Memory B cell (primary cell): ENCODE results near the gene SLC45A3.

ENCODE experiments used
- ATAC-seq: fragments of 150-1000 bp; cut with Tn5 transposase; 2 replicates; pipeline ENCODE4 v1.10.0; 2021; ENCODE audit warnings: low read depth, mild to moderate bottlenecking, moderate library complexity
- DNase-seq, 2 donors: peaks; one replicate each; pipeline ENCODE4 v3.0.0; 2022; ENCODE audit warnings: low spot score in 2 of 2
- H3K27ac Mint-ChIP-seq: one replicate; pipeline ENCODE4 v1.8.0; 2022; ENCODE audit warnings: mild to moderate bottlenecking, moderate library complexity, mixed read lengths
- H3K27me3 Mint-ChIP-seq: one replicate; pipeline ENCODE4 v1.8.0; 2022; ENCODE audit warnings: mixed read lengths
- H3K36me3 Mint-ChIP-seq: one replicate; pipeline ENCODE4 v1.8.0; 2022; ENCODE audit warnings: mild to moderate bottlenecking, mixed read lengths
- H3K4me1 Mint-ChIP-seq: one replicate; pipeline ENCODE4 v1.8.0; 2022; ENCODE audit warnings: mixed read lengths
- H3K4me3 Mint-ChIP-seq: one replicate; pipeline ENCODE4 v1.8.0; 2022; ENCODE audit warnings: mild to moderate bottlenecking, moderate library complexity, mixed read lengths
- H3K9me3 Mint-ChIP-seq: one replicate; pipeline ENCODE4 v1.8.0; 2022; ENCODE audit warnings: mixed read lengths

Gene SLC45A3

DNA sequence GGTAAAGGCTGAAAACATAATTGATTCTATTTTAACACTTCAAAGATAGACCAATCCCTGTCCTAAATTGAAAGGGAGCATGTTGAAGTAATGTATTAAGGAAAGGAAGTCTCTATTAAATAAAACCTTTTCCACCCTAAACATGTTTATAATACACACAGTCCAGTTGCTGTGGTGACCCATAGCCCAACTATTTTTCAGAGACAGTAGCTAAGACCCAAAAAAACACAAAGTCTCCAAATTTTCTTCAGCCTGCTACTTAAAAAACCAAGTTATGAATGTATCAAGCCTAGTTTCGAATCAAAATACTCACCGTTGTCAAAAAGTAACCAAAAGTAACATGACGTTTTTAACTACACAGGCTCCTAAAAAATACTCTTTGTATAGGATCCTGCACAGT, 50.1 kb downstream of the SLC45A3 start:
- Mint-ChIP-seq H3K27me3 (no peaks in the 10 kb centered on the region), H3K4me3 (peak overlapping the region; percentile 94), H3K36me3 (peaks cover 7% of the 10 kb centered on the region), H3K4me1 (peaks cover 21% of the 10 kb centered on the region), H3K9me3 (no peaks in the 10 kb centered on the region), H3K27ac (peak overlapping the region; percentile 91)
- DNase-seq: no peak
- ATAC-seq: no peak

GRCh38 chr1:205629751-205630150, 50.6 kb downstream of the SLC45A3 start:
- H3K9me3 Mint-ChIP-seq: no peaks in the 10 kb centered on the region
- H3K4me1 Mint-ChIP-seq: peaks cover 25% of the 10 kb centered on the region
- peaks cover 7% of the 10 kb centered on the region for H3K36me3 Mint-ChIP-seq
- H3K4me3 Mint-ChIP-seq: peak overlapping the region; percentile 94
- H3K27me3 Mint-ChIP-seq: no peaks in the 10 kb centered on the region
- H3K27ac Mint-ChIP-seq: peak overlapping the region; percentile 91
- ATAC-seq (no peak), DNase-seq (no peak)

GRCh38 chr1:205627956-205628355, 52.4 kb downstream of the SLC45A3 start:
- peaks cover 27% of the 10 kb centered on the region for H3K4me1 Mint-ChIP-seq

DNA sequence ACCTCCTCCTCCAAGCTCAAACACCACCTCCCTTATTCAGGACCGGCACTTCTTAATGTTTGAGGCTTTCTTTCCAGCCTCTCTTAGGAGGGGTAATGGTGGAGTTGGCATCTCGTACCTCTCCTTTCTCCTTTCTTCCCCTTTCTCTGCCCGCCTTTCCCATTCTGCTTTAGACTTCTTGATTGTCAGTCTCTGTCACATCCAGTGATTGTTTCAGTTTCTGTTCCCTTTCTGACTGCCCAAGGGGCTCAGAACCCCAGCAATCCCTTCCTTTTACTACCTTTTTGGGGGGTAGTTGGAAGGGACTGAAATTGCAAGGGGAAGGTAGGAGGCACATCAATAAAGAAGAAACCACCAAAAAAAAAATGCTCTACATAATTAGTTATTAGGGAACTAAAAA, 54.1 kb downstream of the SLC45A3 start:
- peak overlapping the region; percentile 90 for H3K27ac Mint-ChIP-seq
- ATAC-seq (peak; percentile 36), DNase-seq (peak in 1 of 2 donors; percentile 24)
- H3K9me3 Mint-ChIP-seq: no peaks in the 10 kb centered on the region
- H3K27me3 Mint-ChIP-seq: no peaks in the 10 kb centered on the region
- H3K4me1 Mint-ChIP-seq: peaks cover 27% of the 10 kb centered on the region
- peaks cover 7% of the 10 kb centered on the region for H3K36me3 Mint-ChIP-seq
- peak overlapping the region; percentile 41 for H3K4me3 Mint-ChIP-seq

More at GRCh38 chr1:205627956-205628355, 52.4 kb downstream of the SLC45A3 start:
- H3K36me3 Mint-ChIP-seq: peaks cover 7% of the 10 kb centered on the region
- ATAC-seq: no peak
- no peaks in the 10 kb centered on the region for H3K9me3 Mint-ChIP-seq
- DNase-seq: no peak
- no peaks in the 10 kb centered on the region for H3K27me3 Mint-ChIP-seq
- peak overlapping the region; percentile 71 for H3K4me3 Mint-ChIP-seq
- peak overlapping the region; percentile 76 for H3K27ac Mint-ChIP-seq

- Mint-ChIP-seq H3K4me1 (peaks cover 26% of the 10 kb centered on the region), H3K27me3 (no peaks in the 10 kb centered on the region), H3K27ac (peak overlapping the region; percentile 55), H3K36me3 (peaks cover 15% of the 10 kb centered on the region), H3K9me3 (no peaks in the 10 kb centered on the region), H3K4me3 (no peak overlapping the region)
- no peak for DNase-seq
- ATAC-seq: no peak
These were observed 56.7 kb downstream of the SLC45A3 start for GRCh38 chr1:205623646-205624045.

DNA sequence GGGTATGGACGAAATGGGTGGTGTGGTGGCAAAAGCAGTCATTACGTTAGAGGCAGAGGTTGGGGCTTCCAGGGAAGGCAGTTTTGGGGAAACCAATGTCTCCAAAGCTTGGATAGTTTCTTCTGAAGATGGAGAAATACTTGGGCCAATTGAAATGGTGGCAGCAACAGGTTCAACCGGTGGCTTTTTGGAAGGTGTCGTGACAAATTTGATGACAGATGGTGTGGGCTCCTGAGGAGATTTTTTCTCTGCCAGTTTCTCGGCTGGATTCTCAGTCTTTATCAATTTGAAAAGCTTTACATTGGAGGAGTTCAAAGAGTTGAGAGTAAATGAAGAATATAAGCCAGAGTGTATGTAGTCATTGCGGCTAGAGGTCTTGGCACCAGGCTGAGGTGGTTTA, 60.0 kb downstream of the SLC45A3 start:
- Mint-ChIP-seq H3K4me1 (peaks cover 11% of the 10 kb centered on the region), H3K9me3 (no peaks in the 10 kb centered on the region), H3K27ac (no peak overlapping the region), H3K36me3 (peaks cover 14% of the 10 kb centered on the region), H3K4me3 (no peak overlapping the region), H3K27me3 (no peaks in the 10 kb centered on the region)
- ATAC-seq (no peak), DNase-seq (no peak)

- H3K27ac Mint-ChIP-seq: peak overlapping the region; percentile 25
These were observed 60.9 kb downstream of the SLC45A3 start for GRCh38 chr1:205619376-205619775.

DNA sequence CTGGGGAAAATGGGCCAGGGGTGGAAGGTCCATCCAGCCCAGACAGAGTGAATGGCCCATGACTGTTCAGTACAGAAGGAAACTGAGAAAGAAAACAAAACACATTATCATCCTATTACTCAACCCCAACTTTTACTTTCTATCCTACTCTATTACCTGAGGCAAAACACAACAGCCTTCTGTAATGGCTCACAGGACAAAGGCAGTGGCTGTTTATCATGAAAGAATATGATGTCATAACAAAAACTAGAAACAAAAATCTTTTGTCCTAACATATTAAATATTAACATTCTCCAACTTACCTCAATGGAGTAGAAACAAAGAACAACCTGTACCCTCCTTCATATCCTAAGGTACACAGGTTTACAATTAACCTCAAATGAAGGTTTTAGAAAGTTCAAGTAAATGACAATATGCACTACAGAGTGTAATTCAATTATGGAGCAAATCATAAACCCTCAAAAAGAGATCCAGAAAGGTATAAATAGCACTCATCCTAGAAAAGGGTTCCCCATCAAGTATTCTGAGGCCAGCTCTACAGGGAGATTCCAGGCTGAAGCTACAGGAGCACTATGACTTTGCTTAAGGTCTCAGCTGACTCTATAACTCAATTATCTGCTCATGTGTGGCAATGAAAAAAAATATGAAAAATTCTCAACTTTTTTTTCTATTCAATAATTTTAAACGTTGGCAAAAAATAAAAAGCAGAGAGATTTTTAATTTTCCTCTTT, 63.6 kb downstream of the SLC45A3 start:
- ATAC-seq (no peak), DNase-seq (no peak)
- H3K9me3 Mint-ChIP-seq: no peaks in the 10 kb centered on the region
- H3K4me3 Mint-ChIP-seq: no peak overlapping the region
- H3K27me3 Mint-ChIP-seq: no peaks in the 10 kb centered on the region
- no peak overlapping the region for H3K27ac Mint-ChIP-seq
- H3K4me1 Mint-ChIP-seq: peaks cover 5% of the 10 kb centered on the region
- H3K36me3 Mint-ChIP-seq: peaks cover 18% of the 10 kb centered on the region

More at GRCh38 chr1:205619376-205619775, 60.9 kb downstream of the SLC45A3 start:
- H3K27me3 Mint-ChIP-seq: no peaks in the 10 kb centered on the region
- peaks cover 7% of the 10 kb centered on the region for H3K4me1 Mint-ChIP-seq
- no peaks in the 10 kb centered on the region for H3K9me3 Mint-ChIP-seq
- DNase-seq (no peak), ATAC-seq (no peak)
- H3K36me3 Mint-ChIP-seq: peaks cover 14% of the 10 kb centered on the region
- no peak overlapping the region for H3K4me3 Mint-ChIP-seq

DNA sequence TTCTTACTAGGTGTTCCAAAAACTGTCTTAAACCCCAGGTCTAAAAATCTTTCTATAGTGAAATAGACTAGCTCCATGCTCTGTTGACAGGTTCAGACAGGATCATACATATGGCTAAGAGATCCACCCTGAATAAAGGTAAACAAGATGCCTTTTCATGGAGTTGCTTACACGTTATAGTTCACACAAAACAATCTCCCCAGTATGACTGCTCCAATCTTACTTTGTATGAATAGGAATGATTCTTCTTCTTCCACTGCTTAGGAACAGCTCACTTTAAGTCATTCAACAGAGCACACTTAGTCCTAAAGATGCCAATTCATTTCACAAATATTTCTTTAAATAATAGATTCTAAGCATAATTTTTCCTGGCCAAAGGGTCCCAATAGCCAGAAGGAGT, 64.5 kb downstream of the SLC45A3 start:
- H3K4me1 Mint-ChIP-seq: peaks cover 12% of the 10 kb centered on the region
- no peak for ATAC-seq
- DNase-seq: no peak
- H3K27ac Mint-ChIP-seq: no peak overlapping the region
- H3K9me3 Mint-ChIP-seq: no peaks in the 10 kb centered on the region
- H3K36me3 Mint-ChIP-seq: peaks cover 22% of the 10 kb centered on the region
- no peaks in the 10 kb centered on the region for H3K27me3 Mint-ChIP-seq
- H3K4me3 Mint-ChIP-seq: no peak overlapping the region

GRCh38 chr1:205613854-205614412, 66.4 kb downstream of the SLC45A3 start:
- H3K27me3 Mint-ChIP-seq: no peaks in the 10 kb centered on the region
- H3K4me3 Mint-ChIP-seq: no peak overlapping the region
- H3K27ac Mint-ChIP-seq: no peak overlapping the region
- no peaks in the 10 kb centered on the region for H3K9me3 Mint-ChIP-seq
- ATAC-seq (peak; percentile 21), DNase-seq (no peak)
- H3K4me1 Mint-ChIP-seq: peaks cover 7% of the 10 kb centered on the region
- H3K36me3 Mint-ChIP-seq: peaks cover 15% of the 10 kb centered on the region

GRCh38 chr1:205612556-205612955, 67.8 kb downstream of the SLC45A3 start:
- DNase-seq (no peak), ATAC-seq (no peak)
- Mint-ChIP-seq H3K4me1 (peaks cover 7% of the 10 kb centered on the region), H3K4me3 (no peak overlapping the region), H3K36me3 (peaks cover 16% of the 10 kb centered on the region), H3K9me3 (no peaks in the 10 kb centered on the region), H3K27me3 (no peaks in the 10 kb centered on the region), H3K27ac (no peak overlapping the region)

DNA sequence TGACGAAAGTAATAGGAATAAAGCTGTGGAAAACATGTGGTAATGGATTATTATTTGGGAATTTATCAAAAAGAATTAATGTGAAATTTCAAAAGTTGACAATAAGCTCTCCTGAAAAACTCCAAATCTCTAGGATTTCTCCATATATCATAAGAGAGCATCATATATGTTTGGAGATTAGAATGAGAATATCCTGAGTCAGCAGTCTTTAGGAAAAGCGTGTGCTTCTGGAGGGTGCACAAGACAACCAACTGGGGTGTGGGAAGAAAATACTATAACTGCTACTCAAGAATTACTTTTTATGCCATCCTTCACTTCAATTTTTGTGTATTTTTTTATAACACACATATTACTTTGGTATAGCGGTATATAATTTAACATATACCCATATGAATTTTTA, 68.2 kb downstream of the SLC45A3 start:
- ATAC-seq (no peak), DNase-seq (no peak)
- no peak overlapping the region for H3K4me3 Mint-ChIP-seq
- H3K4me1 Mint-ChIP-seq: peaks cover 7% of the 10 kb centered on the region
- H3K27me3 Mint-ChIP-seq: no peaks in the 10 kb centered on the region
- H3K36me3 Mint-ChIP-seq: peaks cover 17% of the 10 kb centered on the region
- H3K9me3 Mint-ChIP-seq: no peaks in the 10 kb centered on the region
- no peak overlapping the region for H3K27ac Mint-ChIP-seq

- H3K9me3 Mint-ChIP-seq: no peaks in the 10 kb centered on the region
- H3K27ac Mint-ChIP-seq: peak overlapping the region; percentile 28
- H3K4me1 Mint-ChIP-seq: peaks cover 7% of the 10 kb centered on the region
- H3K36me3 Mint-ChIP-seq: peaks cover 18% of the 10 kb centered on the region
- ATAC-seq (no peak), DNase-seq (no peak)
- no peak overlapping the region for H3K4me3 Mint-ChIP-seq
- H3K27me3 Mint-ChIP-seq: no peaks in the 10 kb centered on the region
These were observed 69.3 kb downstream of the SLC45A3 start for GRCh38 chr1:205610901-205611466.

DNA sequence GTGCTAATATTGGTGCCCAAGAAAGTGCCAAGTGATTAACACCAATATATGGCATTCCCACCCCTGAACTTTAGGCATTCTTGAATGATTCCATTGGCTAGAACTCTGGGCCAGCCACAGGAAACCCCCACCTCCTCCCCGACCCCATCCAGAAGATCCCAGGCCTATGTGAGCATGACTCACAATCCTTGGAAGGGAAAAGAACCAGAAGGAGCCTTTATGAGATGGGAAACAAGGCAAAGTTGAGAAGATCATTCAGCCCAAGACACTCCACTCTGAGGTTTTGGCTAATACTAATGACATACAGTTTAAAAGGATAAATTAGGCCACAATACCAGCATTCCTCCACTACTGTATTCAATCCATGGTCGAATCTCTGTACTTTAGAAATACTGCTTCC, 70.3 kb downstream of the SLC45A3 start:
- DNase-seq (no peak), ATAC-seq (no peak)
- peaks cover 10% of the 10 kb centered on the region for H3K4me1 Mint-ChIP-seq
- H3K36me3 Mint-ChIP-seq: peaks cover 17% of the 10 kb centered on the region
- no peaks in the 10 kb centered on the region for H3K9me3 Mint-ChIP-seq
- H3K27ac Mint-ChIP-seq: no peak overlapping the region
- no peak overlapping the region for H3K4me3 Mint-ChIP-seq
- H3K27me3 Mint-ChIP-seq: no peaks in the 10 kb centered on the region
